ENCODE data around the gene PPY. TPM values are rescaled to one million over a fixed set of nuclear protein-coding genes. Genes with fewer than 3 reads are reported as not detected.
"Not testable (repeated sequence)": the region's sequence is repeated elsewhere in the genome, so short reads cannot be mapped to it uniquely, and the experiment has no call there.

The PPY gene
- total RNA-seq, 8 experiments from 2014 or later: 0.54 to 3.5 (median 1.7) TPM; not detected in 5

GRCh38 chr17:43938838-43939182, 3.5 kb downstream of the PPY start:
- H3K4me1 ChIP-seq (replicated peaks in 1 of 2): peaks cover 5 to 9% of the 10 kb centered on the region in 2 donors
- no peak overlapping the region for H3K27ac ChIP-seq
- peak overlapping the region in 1 of 5 donors; percentile 31 for H3K4me3 ChIP-seq
- in situ Hi-C loops (cut with MboI; ENCODE audit: low pct_unique_long_range_greater_than_20kb in 2 of 9, low sequenced_read_pairs in 9 of 9, unreplicated experiment in 9 of 9): no loop called here
- no peak for ATAC-seq (replicated peaks in 6 of 8)
- WGBS, 10 experiments: no CpG with 5 or more reads among the region's 6 CpGs

GRCh38 chr17:43936434-43936833, 5.8 kb downstream of the PPY start:
- 19 to 100% (median 100%) methylated on average over 1 to 3 of the region's 3 CpGs; no CpG with 5 or more reads in 3 of the 10 experiments for WGBS, 10 experiments
- ATAC-seq (replicated peaks in 6 of 8): peak in 1 of 8 experiments; percentile 44

GRCh38 chr17:43935926-43936261, 6.4 kb downstream of the PPY start:
- in situ Hi-C loops (cut with MboI; ENCODE audit: low pct_unique_long_range_greater_than_20kb in 2 of 9, low sequenced_read_pairs in 9 of 9, unreplicated experiment in 9 of 9): no loop called here
- H3K4me1 ChIP-seq (replicated peaks in 1 of 2): peaks cover 5 to 9% of the 10 kb centered on the region in 2 donors
- no peak for ATAC-seq (replicated peaks in 6 of 8)
- WGBS, 10 experiments: no CpG with 5 or more reads among the region's 6 CpGs
- no peak overlapping the region for H3K27ac ChIP-seq
- H3K4me3 ChIP-seq: no peak overlapping the region

More at GRCh38 chr17:43936434-43936833, 5.8 kb downstream of the PPY start:
- no peak overlapping the region for H3K4me3 ChIP-seq
- peaks cover 5 to 9% of the 10 kb centered on the region in 2 donors for H3K4me1 ChIP-seq (replicated peaks in 1 of 2)
- no peak overlapping the region for H3K27ac ChIP-seq
- in situ Hi-C loops (cut with MboI; ENCODE audit: low pct_unique_long_range_greater_than_20kb in 2 of 9, low sequenced_read_pairs in 9 of 9, unreplicated experiment in 9 of 9): no loop called here

- H3K27ac ChIP-seq: no peak overlapping the region
- in situ Hi-C loops (cut with MboI; ENCODE audit: low pct_unique_long_range_greater_than_20kb in 2 of 9, low sequenced_read_pairs in 9 of 9, unreplicated experiment in 9 of 9): no loop called here
- no peak overlapping the region for H3K4me3 ChIP-seq
- H3K4me1 ChIP-seq (replicated peaks in 1 of 2): peaks cover 5 to 9% of the 10 kb centered on the region in 2 donors
- 67 to 100% (median 82%) methylated on average over 1 to 3 of the region's 5 CpGs; no CpG with 5 or more reads in 7 of the 10 experiments for WGBS, 10 experiments
- no peak for ATAC-seq (replicated peaks in 6 of 8)
These were observed 6.9 kb downstream of the PPY start for GRCh38 chr17:43935204-43935925.

GRCh38 chr17:43932923-43933322, 9.4 kb downstream of the PPY start:
- ATAC-seq (replicated peaks in 6 of 8): no peak
- Histone ChIP-seq H3K4me1 (replicated peaks in 1 of 2) (peaks cover 0 to 3% of the 10 kb centered on the region in 2 donors), H3K27ac (no peak overlapping the region), H3K4me3 (no peak overlapping the region)
- in situ Hi-C loops (cut with MboI; ENCODE audit: low pct_unique_long_range_greater_than_20kb in 2 of 9, low sequenced_read_pairs in 9 of 9, unreplicated experiment in 9 of 9): no loop called here
- 67 to 100% methylated on average over 1 of the region's 4 CpGs; no CpG with 5 or more reads in 8 of the 10 experiments for whole genome bisulfite sequencing, 10 experiments

- 65 to 100% methylated on average over 3 to 4 of the region's 10 CpGs; no CpG with 5 or more reads in 8 of the 10 experiments for WGBS, 10 experiments
- no peak overlapping the region for H3K27ac ChIP-seq
- ATAC-seq (replicated peaks in 6 of 8): no peak
- H3K4me3 ChIP-seq: no peak overlapping the region
- H3K4me1 ChIP-seq (replicated peaks in 1 of 2): peaks cover under 1 to 1% of the 10 kb centered on the region in 2 donors
- in situ Hi-C loops (cut with MboI; ENCODE audit: low pct_unique_long_range_greater_than_20kb in 2 of 9, low sequenced_read_pairs in 9 of 9, unreplicated experiment in 9 of 9): no loop called here
These were observed 9.9 kb downstream of the PPY start for GRCh38 chr17:43932357-43932756.

- no peak overlapping the region for H3K4me3 ChIP-seq
- H3K4me1 ChIP-seq (replicated peaks in 1 of 2): peaks cover 8 to 9% of the 10 kb centered on the region in 2 donors
- 17 to 100% (median 55%) methylated on average over 1 to 4 of the region's 5 CpGs; no CpG with 5 or more reads in 6 of the 10 experiments for WGBS, 10 experiments
- ATAC-seq (replicated peaks in 6 of 8): no peak
- H3K27ac ChIP-seq: no peak overlapping the region
- in situ Hi-C loops (cut with MboI; ENCODE audit: low pct_unique_long_range_greater_than_20kb in 2 of 9, low sequenced_read_pairs in 9 of 9, unreplicated experiment in 9 of 9): no loop called here
These were observed 11.2 kb downstream of the PPY start for GRCh38 chr17:43931062-43931571.

GRCh38 chr17:43928609-43929008, 13.7 kb downstream of the PPY start:
- in situ Hi-C loops (cut with MboI; ENCODE audit: low pct_unique_long_range_greater_than_20kb in 2 of 9, low sequenced_read_pairs in 9 of 9, unreplicated experiment in 9 of 9): no loop called here
- WGBS, 10 experiments: 70 to 100% (median 100%) methylated on average over 1 of the region's 1 CpG; no CpG with 5 or more reads in 5 of the 10 experiments

GRCh38 chr17:43927929-43928328, 14.3 kb downstream of the PPY start:
- H3K4me1 ChIP-seq (replicated peaks in 1 of 2); H3K4me3 ChIP-seq; H3K27ac ChIP-seq; in situ Hi-C loops (cut with MboI; ENCODE audit: low pct_unique_long_range_greater_than_20kb in 2 of 9, low sequenced_read_pairs in 9 of 9, unreplicated experiment in 9 of 9): not testable (repeated sequence)
- 0 to 83% (median 44%) methylated on average over 1 to 3 of the region's 5 CpGs; no CpG with 5 or more reads in 4 of the 10 experiments for WGBS, 10 experiments
- ATAC-seq (replicated peaks in 6 of 8): peak in 2 of 8 experiments; percentile 30 to 52

More at GRCh38 chr17:43928609-43929008, 13.7 kb downstream of the PPY start:
- Histone ChIP-seq H3K4me3 (no peak overlapping the region), H3K27ac (no peak overlapping the region), H3K4me1 (replicated peaks in 1 of 2) (peaks cover 8 to 9% of the 10 kb centered on the region in 2 donors)
- no peak for ATAC-seq (replicated peaks in 6 of 8)

- in situ Hi-C loops (cut with MboI; ENCODE audit: low pct_unique_long_range_greater_than_20kb in 2 of 9, low sequenced_read_pairs in 9 of 9, unreplicated experiment in 9 of 9): no loop called here
- H3K4me3 ChIP-seq: peak overlapping the region in 3 of 5 donors; percentile 1 to 15 (median 1)
- H3K4me1 ChIP-seq (replicated peaks in 1 of 2): peaks cover 8 to 9% of the 10 kb centered on the region in 2 donors
- ATAC-seq (replicated peaks in 6 of 8): peak; percentile 55 to 95 (median 77)
- 0 to 62% (median 17%) methylated on average over 1 to 10 of the region's 42 CpGs; no CpG with 5 or more reads in 3 of the 10 experiments for WGBS, 10 experiments
- no peak overlapping the region for H3K27ac ChIP-seq
These were observed 15.0 kb downstream of the PPY start for GRCh38 chr17:43927060-43927864.

GRCh38 chr17:43924558-43924957, 17.7 kb downstream of the PPY start:
- H3K27ac ChIP-seq: no peak overlapping the region
- H3K4me1 ChIP-seq (replicated peaks in 1 of 2): peaks cover 8 to 9% of the 10 kb centered on the region in 2 donors
- 20 to 86% (median 60%) methylated on average over 1 to 2 of the region's 2 CpGs; no CpG with 5 or more reads in 5 of the 10 experiments for WGBS, 10 experiments
- in situ Hi-C loops (cut with MboI; ENCODE audit: low pct_unique_long_range_greater_than_20kb in 2 of 9, low sequenced_read_pairs in 9 of 9, unreplicated experiment in 9 of 9): no loop called here
- H3K4me3 ChIP-seq: no peak overlapping the region
- ATAC-seq (replicated peaks in 6 of 8): no peak

GRCh38 chr17:43920500-43921095, 21.7 kb downstream of the PPY start:
- Histone ChIP-seq H3K27ac (no peak overlapping the region), H3K4me3 (no peak overlapping the region), H3K4me1 (replicated peaks in 1 of 2) (no peaks in the 10 kb centered on the region)
- 37 to 54% (median 49%) methylated on average over 2 to 4 of the region's 10 CpGs; no CpG with 5 or more reads in 6 of the 10 experiments for WGBS, 10 experiments
- no peak for ATAC-seq (replicated peaks in 6 of 8)
- in situ Hi-C loops (cut with MboI; ENCODE audit: low pct_unique_long_range_greater_than_20kb in 2 of 9, low sequenced_read_pairs in 9 of 9, unreplicated experiment in 9 of 9): no loop called here

- ATAC-seq (replicated peaks in 6 of 8): no peak
- H3K4me3 ChIP-seq: no peak overlapping the region
- no peaks in the 10 kb centered on the region for H3K4me1 ChIP-seq (replicated peaks in 1 of 2)
- 60 to 100% (median 85%) methylated on average over 1 to 5 of the region's 13 CpGs; no CpG with 5 or more reads in 3 of the 10 experiments for WGBS, 10 experiments
- H3K27ac ChIP-seq: no peak overlapping the region
- in situ Hi-C loops (cut with MboI; ENCODE audit: low pct_unique_long_range_greater_than_20kb in 2 of 9, low sequenced_read_pairs in 9 of 9, unreplicated experiment in 9 of 9): no loop called here
These were observed 24.3 kb downstream of the PPY start for GRCh38 chr17:43918026-43918389.
